HG02870 (cell line): ENCODE data around the gene PSORS1C1.

Experiments used
- ATAC-seq: cut with Tn5 transposase; IDR thresholded peaks from one replicate; pipeline ENCODE4 v1.9.1; 2021; ENCODE audit warnings: mild to moderate bottlenecking, moderate library complexity; ENCODE audit not compliant: unreplicated experiment

PSORS1C1 gene

DNA sequence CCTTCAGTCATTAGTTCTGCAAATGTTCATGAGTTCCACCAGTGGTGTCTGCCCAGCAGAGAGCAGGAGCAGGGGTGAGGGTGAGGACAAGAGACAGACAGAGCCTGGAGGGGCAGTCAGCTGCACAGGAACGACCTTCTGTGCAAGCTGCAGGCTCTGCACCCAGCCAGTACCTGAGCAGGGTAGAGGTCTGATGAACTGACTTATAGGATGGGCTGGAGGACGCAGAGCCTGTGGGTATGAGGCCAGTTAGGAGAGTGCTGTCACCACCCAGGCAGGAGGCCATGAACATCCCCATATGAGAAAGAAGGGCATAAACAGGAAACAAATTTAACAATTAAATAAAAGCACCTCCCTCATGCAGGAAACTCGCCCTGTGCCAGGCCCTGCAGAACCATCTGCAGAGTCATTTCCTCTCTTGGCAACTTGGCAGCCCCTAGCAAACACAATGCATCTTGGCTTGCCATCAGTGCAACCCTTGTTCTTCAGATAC is 20.2 kb upstream of the PSORS1C1 start:
- ATAC-seq = no peak

DNA sequence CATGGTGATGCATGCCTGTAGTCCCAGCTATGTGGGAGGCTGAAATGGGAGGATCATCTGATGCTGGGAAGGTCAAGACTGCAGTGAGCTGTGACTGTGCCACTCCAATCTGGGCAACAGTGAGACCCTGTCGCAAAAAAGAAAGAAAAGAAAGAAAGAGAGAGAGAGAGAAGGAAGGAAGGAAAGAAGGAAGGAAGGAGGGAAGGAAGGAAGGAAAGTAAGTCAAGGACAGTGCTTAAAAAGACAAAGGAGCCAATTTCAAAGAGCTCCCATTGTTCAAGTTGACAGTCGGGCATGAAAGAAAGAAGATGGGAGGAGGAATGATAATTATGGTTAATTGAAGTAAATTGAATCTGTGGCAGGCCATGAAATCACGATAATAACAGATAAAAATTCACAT is 18.4 kb upstream of the PSORS1C1 start:
- no peak for ATAC-seq

DNA sequence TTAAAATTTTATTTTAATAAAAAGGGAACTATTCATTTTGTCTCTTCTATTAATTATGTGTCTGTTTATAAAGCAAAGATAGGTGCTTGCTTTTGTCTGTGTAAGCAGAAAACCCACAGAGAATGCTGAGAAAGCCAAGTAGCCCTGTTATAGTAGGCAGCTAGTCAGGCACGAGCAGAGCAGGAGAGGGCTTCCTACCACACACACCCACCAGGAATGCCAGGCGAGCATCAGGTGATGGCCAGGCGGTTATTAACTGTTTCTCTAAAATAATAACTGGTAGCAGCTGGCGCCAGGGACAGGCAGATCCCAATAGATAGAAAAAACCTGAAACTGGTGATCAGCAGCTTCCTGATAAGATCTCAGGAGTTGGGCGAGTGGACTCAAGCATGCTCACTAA is 17.9 kb upstream of the PSORS1C1 start:
- ATAC-seq = no peak

- no peak for ATAC-seq
Measured at GRCh38 chr6:31098449-31098938, 16.1 kb upstream of the PSORS1C1 start.

DNA sequence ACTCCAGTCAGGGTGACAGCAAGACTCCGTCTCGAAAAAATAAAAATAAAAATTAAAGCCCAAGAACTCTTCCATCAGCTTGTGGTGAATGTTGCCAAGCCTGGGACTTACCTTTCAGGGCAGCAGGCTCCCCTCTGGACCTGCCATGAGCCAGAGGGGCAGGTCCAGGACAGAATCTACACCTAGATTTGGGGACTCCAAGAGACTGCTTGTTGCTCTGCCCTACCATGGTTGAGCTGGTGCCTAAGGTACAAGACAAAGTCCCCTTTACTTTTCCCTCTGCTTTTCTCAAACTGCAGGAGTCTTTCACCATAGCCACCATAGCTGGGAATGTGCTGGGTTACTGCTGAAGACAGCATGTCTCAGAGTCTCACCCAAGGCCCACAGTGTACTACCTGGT is 11.5 kb upstream of the PSORS1C1 start:
- no peak for ATAC-seq

DNA sequence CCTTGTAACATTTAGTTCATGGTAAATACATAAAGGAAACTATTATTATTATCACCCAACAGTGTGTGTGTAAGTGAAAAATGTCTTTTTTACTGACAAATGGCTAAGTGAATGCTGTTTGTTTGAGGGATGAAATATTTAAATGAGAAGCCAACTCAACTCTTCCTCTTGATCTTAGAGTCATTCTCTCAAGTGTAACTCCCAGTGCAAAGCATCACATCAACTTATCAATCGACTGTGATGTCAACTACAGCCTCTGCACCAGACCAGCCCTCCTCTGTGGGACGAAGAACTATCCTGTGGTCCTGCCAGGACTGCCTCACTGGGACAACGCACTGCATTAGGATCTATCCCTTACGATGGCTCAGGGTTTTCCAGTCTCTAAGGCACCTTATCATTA is 7.5 kb upstream of the PSORS1C1 start:
- ATAC-seq = no peak

GRCh38 chr6:31110825-31111582 is 3.6 kb upstream of the PSORS1C1 start:
- ATAC-seq = no peak

GRCh38 chr6:31111712-31112111 is 2.9 kb upstream of the PSORS1C1 start:
- ATAC-seq = no peak

DNA sequence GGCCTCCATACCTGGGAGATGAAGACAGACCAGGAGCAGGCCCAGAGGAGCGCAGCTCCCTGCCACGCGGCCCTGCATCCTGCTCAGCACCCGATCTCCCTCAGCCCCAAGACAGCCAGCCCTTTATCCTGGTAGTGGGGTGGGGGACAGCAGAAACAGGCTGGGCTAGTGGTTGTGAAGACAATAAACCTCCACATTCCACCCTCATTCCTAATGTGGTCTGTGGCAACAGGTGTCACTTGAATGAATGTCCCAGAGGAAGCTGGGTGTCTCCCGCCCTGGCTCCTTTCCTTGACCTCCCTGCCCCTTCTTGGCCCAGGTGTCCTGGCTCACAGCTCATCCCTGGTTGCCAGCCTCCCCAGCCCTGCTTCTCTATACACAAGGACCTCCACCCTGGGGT is 2.1 kb upstream of the PSORS1C1 start, which contains the start of gene C6orf15:
Gene C6orf15 (minus strand): TSS at position 98 of the 400 bp plus-strand sequence. CDS start 20 bp downstream, at position 78.
- ATAC-seq = no peak

GRCh38 chr6:31113861-31114540 is 599 bp upstream of the PSORS1C1 start:
- no peak for ATAC-seq

GRCh38 chr6:31114970-31115849 is 610 bp downstream of the PSORS1C1 start:
- no peak for ATAC-seq

DNA sequence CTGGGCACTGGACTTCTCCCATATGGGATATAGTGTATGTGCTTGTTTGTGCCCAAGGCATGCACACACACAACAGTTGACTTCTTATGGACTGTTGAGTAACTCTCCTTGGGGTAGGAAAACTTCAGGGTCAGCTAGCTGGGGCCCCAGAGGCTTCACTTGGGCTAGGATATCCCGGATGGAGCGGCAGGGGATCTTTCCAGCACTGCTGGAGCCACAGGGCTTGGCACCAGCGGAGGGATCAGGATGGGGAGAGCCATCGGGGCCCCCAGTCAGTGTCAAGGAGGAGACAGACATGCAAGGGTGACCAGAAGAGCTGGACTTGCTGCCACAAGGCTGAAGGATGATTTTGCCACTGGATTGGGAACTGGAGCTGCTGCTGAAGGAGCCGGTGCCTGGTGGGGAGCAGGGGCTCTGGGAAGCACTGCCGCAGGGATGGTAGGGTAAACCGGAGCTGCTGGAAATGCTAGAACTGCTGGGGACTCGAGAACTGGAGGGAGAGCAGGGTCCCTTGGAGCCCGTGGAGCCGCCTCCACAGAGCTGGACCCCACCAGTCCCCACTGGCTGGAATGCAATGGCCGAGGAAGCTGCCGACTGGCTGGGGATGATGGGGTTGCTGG is 1.5 kb downstream of the PSORS1C1 start:
- no peak for ATAC-seq

- no peak for ATAC-seq
Measured at GRCh38 chr6:31116661-31117385, 2.2 kb downstream of the PSORS1C1 start.

DNA sequence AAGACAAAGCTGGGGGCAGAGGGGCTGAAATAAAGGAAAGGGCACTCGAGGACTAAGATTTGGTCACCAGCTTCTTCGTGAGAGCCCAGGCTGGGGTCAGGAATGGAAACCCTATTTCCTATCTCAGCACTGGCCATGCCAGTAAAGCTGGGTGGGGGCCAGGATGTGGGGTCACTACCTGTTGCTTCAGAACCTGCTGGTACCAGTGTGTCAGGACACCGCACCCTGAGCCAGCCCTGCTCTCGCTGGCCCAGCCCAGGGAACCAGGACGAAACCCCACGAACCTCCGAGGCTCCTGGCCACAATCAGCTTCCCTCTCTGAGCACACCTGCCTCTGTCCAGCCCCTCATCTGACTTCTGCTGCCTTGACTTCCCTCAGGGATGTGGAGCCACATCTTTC is 3.6 kb downstream of the PSORS1C1 start:
- no peak for ATAC-seq

DNA sequence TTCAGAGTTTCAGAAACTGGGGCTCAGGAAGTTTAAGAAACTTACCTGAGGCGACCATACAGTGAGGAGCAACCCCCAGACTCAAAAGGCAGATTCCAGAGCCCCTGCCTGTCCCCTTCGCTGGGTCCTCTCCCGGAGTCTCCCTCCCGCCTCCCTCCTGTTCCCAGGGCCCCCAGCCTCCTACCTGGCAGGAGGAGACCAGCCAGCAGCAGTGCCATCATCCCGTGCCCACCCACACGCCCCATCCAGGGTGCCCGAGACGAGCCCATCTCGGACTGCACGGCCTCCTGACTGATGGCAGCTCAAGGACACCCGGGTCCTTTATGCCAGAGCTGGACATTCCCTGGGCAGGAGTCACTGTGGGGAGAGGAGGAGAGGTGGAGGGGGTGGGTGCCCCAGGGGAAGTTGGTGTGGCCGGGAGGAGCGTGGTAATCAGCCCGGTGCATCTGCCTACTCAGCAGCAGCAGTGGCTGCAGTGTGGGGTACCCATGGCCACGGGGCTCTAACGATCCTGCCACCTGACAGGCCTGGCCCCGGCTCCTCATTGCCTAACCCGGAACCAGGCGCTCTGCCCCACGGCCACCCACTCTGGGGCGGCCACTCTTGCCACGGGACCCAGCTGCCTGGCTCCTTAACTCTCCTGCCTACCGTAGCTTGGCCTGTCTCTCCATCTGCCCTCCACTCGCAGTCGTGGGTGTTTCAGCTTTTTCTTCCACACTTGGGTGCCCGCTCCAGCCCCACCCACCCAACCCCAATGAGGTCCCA is 5.7 kb downstream of the PSORS1C1 start, which contains the start of gene CDSN:
Gene CDSN (minus strand): TSS at position 296 of the 765 bp plus-strand sequence. CDS start 27 bp downstream, at position 269.
- no peak for ATAC-seq

DNA sequence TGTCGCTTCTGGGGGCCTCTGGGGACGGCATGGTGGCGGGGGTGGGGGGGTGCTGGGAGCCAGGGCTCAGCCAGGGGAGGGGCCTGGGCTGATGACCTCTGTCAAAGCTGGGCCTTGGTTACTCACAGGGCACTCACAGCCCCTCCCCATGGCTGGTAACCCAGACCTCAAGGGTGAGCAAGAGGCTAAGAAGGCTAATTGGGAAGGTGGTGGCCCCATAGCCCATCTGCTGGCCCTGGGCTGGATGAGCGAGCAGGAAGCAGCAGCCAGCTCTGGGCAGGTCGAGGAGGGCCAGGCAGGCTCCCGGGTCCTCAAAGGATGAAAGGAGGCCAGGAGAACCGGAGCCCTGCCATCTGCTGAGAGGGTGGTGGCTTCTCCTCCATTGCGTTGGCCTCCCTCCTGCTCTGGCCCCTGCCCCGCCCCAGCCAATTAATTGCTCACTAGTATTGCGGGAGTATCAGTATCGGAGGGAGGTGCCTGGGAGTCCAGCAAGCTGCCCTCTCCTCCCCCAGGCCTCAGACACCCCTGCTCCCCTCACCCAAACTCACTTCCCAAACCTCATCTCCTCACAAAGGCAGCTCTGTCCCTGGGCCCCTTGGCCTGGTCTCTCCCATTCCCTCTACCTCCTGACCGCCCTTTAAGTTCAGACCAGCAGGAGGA is 6.7 kb downstream of the PSORS1C1 start:
- no peak for ATAC-seq

DNA sequence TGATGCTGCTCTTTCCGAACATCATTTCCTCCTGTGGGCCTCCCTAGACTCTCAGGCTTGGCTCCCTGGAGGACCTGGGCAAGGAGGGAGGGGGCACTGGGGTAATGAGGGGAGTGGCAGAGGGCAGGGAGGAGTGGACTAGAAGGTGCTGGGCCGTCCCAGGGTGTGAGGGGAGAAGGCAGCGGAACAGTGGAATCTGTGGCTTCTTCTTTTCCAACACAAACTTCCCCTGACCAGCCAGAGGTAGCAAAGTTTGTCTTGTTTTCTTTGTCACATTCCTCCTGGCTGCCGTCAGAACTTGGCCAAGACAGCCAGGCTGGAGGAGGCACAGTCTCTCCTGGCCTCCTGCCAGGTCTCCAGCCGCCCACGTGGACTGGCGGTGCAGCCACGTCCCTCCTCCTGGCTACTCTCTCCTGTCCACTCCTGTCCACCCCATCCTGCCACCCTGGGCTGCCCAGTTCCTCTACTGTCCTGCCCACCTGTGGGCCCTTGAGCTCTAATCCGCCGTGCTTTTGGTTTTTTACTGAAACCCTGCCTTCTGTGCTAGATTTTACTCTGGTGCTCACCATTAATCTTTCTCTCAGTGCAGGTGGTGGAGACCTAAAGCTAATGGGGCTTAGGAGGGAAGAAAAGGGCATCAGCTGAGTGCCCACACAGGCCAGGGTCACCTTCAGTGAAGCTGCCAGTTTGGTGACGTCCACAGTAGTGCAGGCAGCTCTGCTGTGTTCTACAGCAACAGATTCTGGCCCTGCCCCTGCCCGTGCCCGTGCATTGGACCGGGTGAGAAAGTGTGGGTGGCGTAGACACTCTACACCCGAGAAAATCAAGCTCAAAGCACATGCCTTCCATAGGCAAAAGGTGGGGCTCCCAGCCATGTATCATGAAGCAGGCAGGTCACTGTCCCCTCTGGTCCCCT is 8.4 kb downstream of the PSORS1C1 start:
- no peak for ATAC-seq

GRCh38 chr6:31125162-31125561 is 10.6 kb downstream of the PSORS1C1 start:
- ATAC-seq = no peak
